IMR-90 (cell line): ENCODE measurements around the gene BEST1. TPM values are rescaled to one million over a fixed set of nuclear protein-coding genes. Genes with fewer than 3 reads are reported as not detected.

ENCODE experiments used
- ATAC-seq: fragments of 200-7000 bp; cut with Tn5 transposase; 2 replicates; pipeline ENCODE4 v1.9.1; 2020; ENCODE audit warnings: low read depth, mild to moderate bottlenecking, moderate library complexity
- BruUV-seq: library from RNA; stranded (reverse); fragments of 400-500 nt; replicated peaks from 2 replicates; lab custom pipeline; 2021; lab: Mats Ljungman, UMichigan
- CTCF ChIA-PET: fragments of 300-600 bp; formaldehyde crosslinking; extraction: SDS; loops from one replicate; lab custom pipeline; 2021; ENCODE audit warnings: antibody characterized with exemption; lab: Yijun Ruan, JAX
- POLR2A ChIA-PET: fragments of 300-600 bp; sonication (Branson Sonifier 250); formaldehyde crosslinking; loops from one replicate; lab custom pipeline; 2022; ENCODE audit warnings: antibody characterized with exemption; ENCODE audit not compliant: unreplicated experiment; lab: Charles Lee
- DNase-seq: peaks from one replicate; pipeline ENCODE4 v3.0.0; 2013
- H2AFZ ChIP-seq: replicated peaks from 2 replicates; pipeline ENCODE3; 2013; ENCODE audit warnings: low read length, mild to moderate bottlenecking; ENCODE audit not compliant: poor library complexity
- H2AK5ac ChIP-seq: 2 replicates; pipeline ENCODE4 v1.6.1; 2013; ENCODE audit warnings: low read depth, low read length, inconsistent platforms
- H2AK9ac ChIP-seq: replicated peaks from 2 replicates; pipeline ENCODE3; 2013; ENCODE audit warnings: mild to moderate bottlenecking, low read depth, low read length, moderate library complexity; ENCODE audit not compliant: poor library complexity
- H2BK120ac ChIP-seq: 2 replicates; pipeline ENCODE4 v1.6.1; 2013; ENCODE audit warnings: low read depth, low read length, inconsistent platforms
- H2BK15ac ChIP-seq: 3 replicates; pipeline ENCODE4 v1.6.1; 2013; ENCODE audit warnings: low read depth, low read length, inconsistent platforms
- H2BK20ac ChIP-seq: 2 replicates; pipeline ENCODE4 v1.6.1; 2013; ENCODE audit warnings: low read depth, mild to moderate bottlenecking, inconsistent platforms, low read length, moderate library complexity
- H2BK5ac ChIP-seq: 2 replicates; pipeline ENCODE4 v1.6.1; 2013; ENCODE audit warnings: mild to moderate bottlenecking, low read depth, low read length, inconsistent platforms; ENCODE audit not compliant: poor library complexity, severe bottlenecking
- H3K14ac ChIP-seq: replicated peaks from 2 replicates; pipeline ENCODE4 v1.6.1; 2013; ENCODE audit warnings: low read depth, low read length, inconsistent platforms
- H3K18ac ChIP-seq: 2 replicates; pipeline ENCODE4 v1.6.1; 2013; ENCODE audit warnings: low read depth, low read length, control low read depth
- H3K23ac ChIP-seq: 2 replicates; pipeline ENCODE4 v1.6.1; 2013; ENCODE audit warnings: low read depth, low read length, inconsistent platforms
- H3K27ac ChIP-seq: 2 replicates; pipeline ENCODE4 v1.5.1; 2013; ENCODE audit warnings: mild to moderate bottlenecking, control low read depth, low read length; ENCODE audit not compliant: insufficient read depth
- H3K27me3 ChIP-seq: 2 replicates; pipeline ENCODE4 v1.6.1; 2013; ENCODE audit warnings: low read length; ENCODE audit not compliant: control insufficient read depth, insufficient read depth
- H3K36me3 ChIP-seq: 2 replicates; pipeline ENCODE4 v1.6.1; 2013; ENCODE audit warnings: low read length, mixed read lengths; ENCODE audit not compliant: control insufficient read depth, insufficient read depth
- H3K4ac ChIP-seq: 2 replicates; pipeline ENCODE4 v1.6.1; 2013; ENCODE audit warnings: low read depth, low read length, inconsistent platforms
- H3K4me1 ChIP-seq: 2 replicates; pipeline ENCODE4 v1.6.1; 2013; ENCODE audit warnings: low read length, mixed read lengths; ENCODE audit not compliant: control insufficient read depth, insufficient read depth
- H3K4me2 ChIP-seq: 2 replicates; pipeline ENCODE4 v1.6.1; 2013; ENCODE audit warnings: low read depth, mild to moderate bottlenecking, control low read depth, low read length, moderate library complexity
- H3K4me3 ChIP-seq: 2 replicates; pipeline ENCODE4 v1.5.1; 2013; ENCODE audit warnings: low read depth, mild to moderate bottlenecking, control low read depth, low read length, moderate library complexity; ENCODE audit not compliant: insufficient read depth
- H3K56ac ChIP-seq: 2 replicates; pipeline ENCODE4 v1.6.1; 2013; ENCODE audit warnings: low read length, inconsistent platforms; ENCODE audit not compliant: insufficient read depth; ENCODE audit errors: extremely low read depth
- H3K79me1 ChIP-seq, 2 experiments: 2 replicates each; pipeline ENCODE4 v1.6.1; 2013; ENCODE audit warnings: low read length in 2 of 2, inconsistent platforms in 1 of 2, low read depth in 1 of 2
- H3K9ac ChIP-seq: 2 replicates; pipeline ENCODE4 v1.6.1; 2013; ENCODE audit warnings: low read depth, low read length, control low read depth
- H3K9me1 ChIP-seq: 2 replicates; pipeline ENCODE4 v1.6.1; 2013; ENCODE audit warnings: low read length, inconsistent platforms; ENCODE audit not compliant: insufficient read depth
- H3K9me3 ChIP-seq: 2 replicates; pipeline ENCODE4 v1.6.1; 2013; ENCODE audit warnings: low read length; ENCODE audit not compliant: control insufficient read depth, insufficient read depth
- H4K20me1 ChIP-seq: 2 replicates; pipeline ENCODE4 v1.6.1; 2013; ENCODE audit warnings: low read length, inconsistent platforms; ENCODE audit not compliant: insufficient read depth
- H4K5ac ChIP-seq: 2 replicates; pipeline ENCODE4 v1.6.1; 2013; ENCODE audit warnings: mild to moderate bottlenecking, low read depth, low read length, control low read depth
- H4K8ac ChIP-seq, 2 experiments: 2 replicates each; pipeline ENCODE4 v1.6.1; 2013; ENCODE audit warnings: low read depth in 2 of 2, low read length in 2 of 2, control low read depth in 1 of 2, inconsistent platforms in 1 of 2
- H4K91ac ChIP-seq: 2 replicates; pipeline ENCODE4 v1.6.1; 2013; ENCODE audit warnings: low read depth, low read length, inconsistent platforms; ENCODE audit not compliant: insufficient read depth
- BHLHE40 ChIP-seq: fragments of 150-350 bp; IDR thresholded peaks from 2 replicates; pipeline ENCODE4 v1.6.1; 2016; ENCODE audit warnings: mild to moderate bottlenecking, low read depth, low read length
- CEBPB ChIP-seq: IDR thresholded peaks from 2 replicates; pipeline ENCODE4 v1.6.1; 2012; ENCODE audit warnings: low read depth, low read length, improper control_type of control experiment
- MAFK ChIP-seq: IDR thresholded peaks from 2 replicates; pipeline ENCODE4 v1.6.1; 2012; ENCODE audit warnings: low read depth, low read length, improper control_type of control experiment
- MXI1 ChIP-seq: IDR thresholded peaks from 2 replicates; pipeline ENCODE4 v1.6.1; 2012; ENCODE audit warnings: low read depth, mild to moderate bottlenecking, low read length, moderate library complexity, borderline replicate concordance
- POLR2A ChIP-seq: IDR thresholded peaks from 2 replicates; pipeline ENCODE4 v1.6.1; 2012; ENCODE audit warnings: mild to moderate bottlenecking, low read depth, low read length
- RAD21 ChIP-seq: IDR thresholded peaks from 2 replicates; pipeline ENCODE4 v1.6.1; 2012; ENCODE audit warnings: low read length, improper control_type of control experiment
- RCOR1 ChIP-seq: IDR thresholded peaks from 2 replicates; pipeline ENCODE4 v1.6.1; 2012; ENCODE audit warnings: mild to moderate bottlenecking, low read length, improper control_type of control experiment; ENCODE audit not compliant: insufficient replicate concordance
- RFX5 ChIP-seq: IDR thresholded peaks from 2 replicates; pipeline ENCODE4 v1.8.0; 2012; ENCODE audit warnings: low read depth, mild to moderate bottlenecking, low read length, moderate library complexity
- SMC3 ChIP-seq: fragments of 150-350 bp; IDR thresholded peaks from 2 replicates; pipeline ENCODE4 v1.6.1; 2016; ENCODE audit warnings: low read depth, mild to moderate bottlenecking, antibody characterized with exemption, low read length, moderate library complexity
- USF2 ChIP-seq: fragments of 150-350 bp; IDR thresholded peaks from 2 replicates; pipeline ENCODE4 v1.6.1; 2017; ENCODE audit warnings: mild to moderate bottlenecking, antibody characterized with exemption, low read length, low read depth
- WGBS, 2 experiments: methylation state at CpG; one replicate each; pipeline versions ENCODE4 v1.1.5 to v1.1.7; 2013; ENCODE audit warnings: missing lambda C conversion rate in 2 of 2; ENCODE audit not compliant: insufficient read length in 1 of 2; ENCODE audit errors: extremely low coverage in 2 of 2; 5-methylcytosine and 5-hydroxymethylcytosine counted together
- dilution Hi-C: fragments of 300-500 bp; cut with HindIII; formaldehyde crosslinking; loops from one replicate; pipeline ENCODE4 v1.14.3; 2018; ENCODE audit warnings: low sequenced_read_pairs; ENCODE audit not compliant: unreplicated experiment
- in situ Hi-C: fragments of 300-500 bp; cut with MboI; formaldehyde crosslinking; loops from 3 replicates; pipeline ENCODE4 v1.14.3; 2019; ENCODE audit warnings: low sequenced_read_pairs, inconsistent platforms, mixed read lengths
- intact Hi-C: fragments of 100-400 bp; cut with micrococcal nuclease; formaldehyde crosslinking; loops from 2 replicates; pipeline ENCODE4 v1.10.0; 2022
- polyA plus RNA-seq, 3 experiments: library from polyadenylated mRNA; depleted of rRNA; stranded (reverse); fragments of >200 nt; gene quantifications; 2 replicates each; pipeline ENCODE4 v1.2.3, GENCODE V29; 2012; ENCODE audit warnings: low replicate concordance in 1 of 3
- total RNA-seq: library from RNA; depleted of rRNA; stranded (reverse); fragments of >200 nt; gene quantifications from 2 replicates; pipeline ENCODE4 v1.2.3, GENCODE V29; 2012
- TF ChIP-seq, protein P1 (sequence below): fragments of 150-350 bp; IDR thresholded peaks from 2 replicates; pipeline ENCODE4 v1.6.1; 2016; ENCODE audit warnings: low read depth, mild to moderate bottlenecking, low read length, moderate library complexity, borderline replicate concordance

The BEST1 gene
- total and polyA plus RNA-seq, 2 of the 4 experiments (the other 2 are of a cell fraction), result 0.90 to 1.4 TPM

- peak; percentile 92 for TF ChIP-seq MAFK
- TF ChIP-seq CEBPB, result no peak
- TF ChIP-seq BHLHE40, result peak; percentile 93
These were observed 21.3 kb downstream of the BEST1 start (continued) for GRCh38 chr11:61971248-61972111.

GRCh38 chr11:61972112-61972671 is 22.0 kb downstream of the BEST1 start:
- Histone ChIP-seq H4K8ac (peak overlapping the region; percentile 92 to 99), H3K14ac (peak overlapping the region; percentile 98), H3K9me1 (peaks cover 28% of the 10 kb centered on the region), H3K56ac (peak overlapping the region; percentile 96), H3K27ac (peak overlapping the region; percentile 99), H2AK5ac (peak overlapping the region; percentile 96), H3K4me2 (peak overlapping the region; percentile 58), H3K4me1 (peaks cover 33% of the 10 kb centered on the region), H3K9ac (peak overlapping the region; percentile 83), H3K27me3 (no peaks in the 10 kb centered on the region), H3K23ac (peak overlapping the region; percentile 100), H3K9me3 (no peaks in the 10 kb centered on the region), H2AK9ac (peak overlapping the region; percentile 95), H2BK15ac (peak overlapping the region; percentile 100; the same call in 2 of the 3 replicates), H3K4ac (peak overlapping the region; percentile 98), H2AFZ (peak overlapping the region; percentile 75), H4K5ac (peak overlapping the region; percentile 97), H2BK20ac (peak overlapping the region; percentile 99), H2BK5ac (peak overlapping the region; percentile 98), H3K18ac (peak overlapping the region; percentile 98), H2BK120ac (peak overlapping the region; percentile 100), H3K36me3 (no peaks in the 10 kb centered on the region), H4K20me1 (peaks cover 1% of the 10 kb centered on the region; the same call in 1 of the 2 replicates), H3K79me1 (peaks cover 7 to 40% of the 10 kb centered on the region in 2 experiments), H4K91ac (peak overlapping the region; percentile 100), H3K4me3 (no peak overlapping the region)
- dilution Hi-C loops, result no loop called here
- ChIA-PET POLR2A (interaction anchor here (1.2 kb wide), 1 partner anchor 110 kb away, joined by 3 read pairs; no protein-coding TSS in a partner anchor), CTCF (interaction anchor here (1.0 to 3.3 kb wide), 4 partner anchors 9 to 175 kb away, joined by 3 to 17 read pairs (median 3); no protein-coding TSS in a partner anchor)
- intact Hi-C loops, result no loop called here
- in situ Hi-C loops, result no loop called here
- peak; percentile 0; the same call in 1 of the 2 replicates for ATAC-seq
- 17% methylated on average over 2 of the region's 7 CpGs; no CpG with 5 or more reads in 1 of the 2 experiments for WGBS, 2 experiments
- no peak for DNase-seq
- no TSS peak for BruUV-seq
- TF ChIP-seq RFX5 (no peak), MXI1 (no peak), USF2 (no peak), BHLHE40 (no peak), POLR2A (no peak), RAD21 (no peak), RCOR1 (no peak), CEBPB (no peak), SMC3 (no peak)
- TF ChIP-seq, protein P1, sequence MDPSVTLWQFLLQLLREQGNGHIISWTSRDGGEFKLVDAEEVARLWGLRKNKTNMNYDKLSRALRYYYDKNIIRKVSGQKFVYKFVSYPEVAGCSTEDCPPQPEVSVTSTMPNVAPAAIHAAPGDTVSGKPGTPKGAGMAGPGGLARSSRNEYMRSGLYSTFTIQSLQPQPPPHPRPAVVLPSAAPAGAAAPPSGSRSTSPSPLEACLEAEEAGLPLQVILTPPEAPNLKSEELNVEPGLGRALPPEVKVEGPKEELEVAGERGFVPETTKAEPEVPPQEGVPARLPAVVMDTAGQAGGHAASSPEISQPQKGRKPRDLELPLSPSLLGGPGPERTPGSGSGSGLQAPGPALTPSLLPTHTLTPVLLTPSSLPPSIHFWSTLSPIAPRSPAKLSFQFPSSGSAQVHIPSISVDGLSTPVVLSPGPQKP, result no peak
